K562 (cell line): ENCODE data around the gene MSRB3.

ENCODE experiments used
- CTCF ChIP-seq, 3 experiments: IDR thresholded peaks in 2 of 3; conservative IDR thresholded peaks in 1 of 3; 2 replicates each; pipeline ENCODE4 v1.5.1; 2011 to 2012; ENCODE audit warnings: low read length in 3 of 3, mild to moderate bottlenecking in 3 of 3, control low read depth in 2 of 3, improper control_type of control experiment in 1 of 3, inconsistent platforms in 1 of 3, low read depth in 1 of 3, mixed read lengths in 1 of 3, moderate library complexity in 1 of 3; ENCODE audit not compliant: insufficient read depth in 2 of 3
- FOXA1 ChIP-seq: fragments of 450-650 bp; IDR thresholded peaks from 2 replicates; pipeline ENCODE4 v1.6.1; 2016; ENCODE audit warnings: mild to moderate bottlenecking, borderline replicate concordance
- POLR2A ChIP-seq: fragments of 450-650 bp; conservative IDR thresholded peaks from 2 replicates; pipeline ENCODE4 v1.6.1; 2016
- RAD21 ChIP-seq, 2 experiments: fragments of 250-450 bp in 1 of 2; fragments of 450-650 bp in 1 of 2; sonication (Bioruptor Pico) in 1 of 2; formaldehyde crosslinking in 1 of 2; IDR thresholded peaks in 1 of 2; conservative IDR thresholded peaks in 1 of 2; 2 replicates each; pipeline versions ENCODE4 v1.4.0 to v1.8.0; 2020 to 2022; ENCODE audit warnings: mild to moderate bottlenecking in 2 of 2, moderate library complexity in 1 of 2
- XRCC3 ChIP-seq: fragments of 450-650 bp; IDR thresholded peaks from 2 replicates; pipeline ENCODE4 v1.6.1; 2017; ENCODE audit warnings: mild to moderate bottlenecking, moderate library complexity
- YBX1 ChIP-seq: fragments of 450-650 bp; IDR thresholded peaks from 2 replicates; pipeline ENCODE4 v1.7.1; 2016; ENCODE audit warnings: mild to moderate bottlenecking
- ZFP30 ChIP-seq: fragments of 250-450 bp; sonication (Bioruptor Pico); IDR thresholded peaks from 2 replicates; pipeline ENCODE4 v1.8.0; 2022; ENCODE audit warnings: moderate library complexity, mild to moderate bottlenecking, inconsistent platforms, borderline replicate concordance
- ZNF24 ChIP-seq: fragments of 450-650 bp; IDR thresholded peaks from 2 replicates; pipeline ENCODE4 v1.6.1; 2016
- ZNF263 ChIP-seq: sonication (generic); formaldehyde crosslinking; IDR thresholded peaks from 2 replicates; pipeline ENCODE4 v1.8.0; 2022; ENCODE audit warnings: mild to moderate bottlenecking, missing genetic modification reagents, borderline replicate concordance
- TF ChIP-seq, protein P1 (sequence below): sonication (generic); formaldehyde crosslinking; IDR thresholded peaks from 2 replicates; pipeline ENCODE4 v1.8.1; 2023; ENCODE audit warnings: mild to moderate bottlenecking, missing genetic modification reagents
- TF ChIP-seq, protein P2 (sequence below), 2 experiments: fragments of 450-650 bp; formaldehyde crosslinking in 1 of 2; IDR thresholded peaks; 2 replicates each; pipeline versions ENCODE4 v1.4.0 to v1.6.1; 2014 to 2020; ENCODE audit warnings: mild to moderate bottlenecking in 2 of 2, borderline replicate concordance in 1 of 2, low read depth in 1 of 2

DNA sequence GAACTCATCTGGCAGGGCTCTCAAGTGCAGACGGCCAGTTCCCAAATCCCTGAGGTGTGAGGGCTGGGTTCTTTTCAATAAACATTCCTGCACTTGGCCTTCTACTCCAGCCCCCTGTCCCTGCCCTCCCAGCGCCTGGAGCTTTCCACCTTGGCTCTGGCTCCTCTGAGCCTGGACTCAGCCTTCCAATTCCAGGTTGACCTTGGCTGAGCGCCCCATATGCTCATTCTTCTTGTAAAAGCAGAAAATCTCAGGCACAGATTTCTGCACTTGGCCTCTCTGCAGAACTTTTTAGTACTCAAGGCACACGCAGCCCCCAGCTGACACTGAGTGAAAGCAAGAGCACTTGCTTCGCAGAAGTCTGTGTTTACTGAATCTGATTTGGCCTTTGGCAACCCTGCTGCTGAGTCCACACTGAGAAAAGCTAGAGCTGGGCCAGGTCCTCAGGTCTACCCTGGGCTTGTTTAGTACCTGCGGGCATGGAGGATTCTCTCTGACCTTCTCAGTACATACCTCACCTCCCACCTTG is 222.7 kb downstream of the MSRB3 start:
- no peak for TF ChIP-seq CTCF (IDR thresholded peaks at IDR 0.05 in 2 of 3, conservative IDR thresholded peaks at IDR 0.05 in 1 of 3; ENCODE audit: insufficient read depth in 2 of 3, low read depth in 1 of 3, low read length in 3 of 3)
- TF ChIP-seq XRCC3, result no peak
- no peak for TF ChIP-seq POLR2A
- no peak for TF ChIP-seq YBX1
- TF ChIP-seq RAD21 (CRISPR knock-in tag; conservative IDR thresholded peaks at IDR 0.05 in 1 of 2, IDR thresholded peaks at IDR 0.05 in 1 of 2), result no peak
- TF ChIP-seq ZFP30 (CRISPR knock-in tag), result no peak
- TF ChIP-seq, protein P1, sequence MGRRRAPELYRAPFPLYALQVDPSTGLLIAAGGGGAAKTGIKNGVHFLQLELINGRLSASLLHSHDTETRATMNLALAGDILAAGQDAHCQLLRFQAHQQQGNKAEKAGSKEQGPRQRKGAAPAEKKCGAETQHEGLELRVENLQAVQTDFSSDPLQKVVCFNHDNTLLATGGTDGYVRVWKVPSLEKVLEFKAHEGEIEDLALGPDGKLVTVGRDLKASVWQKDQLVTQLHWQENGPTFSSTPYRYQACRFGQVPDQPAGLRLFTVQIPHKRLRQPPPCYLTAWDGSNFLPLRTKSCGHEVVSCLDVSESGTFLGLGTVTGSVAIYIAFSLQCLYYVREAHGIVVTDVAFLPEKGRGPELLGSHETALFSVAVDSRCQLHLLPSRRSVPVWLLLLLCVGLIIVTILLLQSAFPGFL (CRISPR knock-in tag), result no peak
- TF ChIP-seq, protein P2, sequence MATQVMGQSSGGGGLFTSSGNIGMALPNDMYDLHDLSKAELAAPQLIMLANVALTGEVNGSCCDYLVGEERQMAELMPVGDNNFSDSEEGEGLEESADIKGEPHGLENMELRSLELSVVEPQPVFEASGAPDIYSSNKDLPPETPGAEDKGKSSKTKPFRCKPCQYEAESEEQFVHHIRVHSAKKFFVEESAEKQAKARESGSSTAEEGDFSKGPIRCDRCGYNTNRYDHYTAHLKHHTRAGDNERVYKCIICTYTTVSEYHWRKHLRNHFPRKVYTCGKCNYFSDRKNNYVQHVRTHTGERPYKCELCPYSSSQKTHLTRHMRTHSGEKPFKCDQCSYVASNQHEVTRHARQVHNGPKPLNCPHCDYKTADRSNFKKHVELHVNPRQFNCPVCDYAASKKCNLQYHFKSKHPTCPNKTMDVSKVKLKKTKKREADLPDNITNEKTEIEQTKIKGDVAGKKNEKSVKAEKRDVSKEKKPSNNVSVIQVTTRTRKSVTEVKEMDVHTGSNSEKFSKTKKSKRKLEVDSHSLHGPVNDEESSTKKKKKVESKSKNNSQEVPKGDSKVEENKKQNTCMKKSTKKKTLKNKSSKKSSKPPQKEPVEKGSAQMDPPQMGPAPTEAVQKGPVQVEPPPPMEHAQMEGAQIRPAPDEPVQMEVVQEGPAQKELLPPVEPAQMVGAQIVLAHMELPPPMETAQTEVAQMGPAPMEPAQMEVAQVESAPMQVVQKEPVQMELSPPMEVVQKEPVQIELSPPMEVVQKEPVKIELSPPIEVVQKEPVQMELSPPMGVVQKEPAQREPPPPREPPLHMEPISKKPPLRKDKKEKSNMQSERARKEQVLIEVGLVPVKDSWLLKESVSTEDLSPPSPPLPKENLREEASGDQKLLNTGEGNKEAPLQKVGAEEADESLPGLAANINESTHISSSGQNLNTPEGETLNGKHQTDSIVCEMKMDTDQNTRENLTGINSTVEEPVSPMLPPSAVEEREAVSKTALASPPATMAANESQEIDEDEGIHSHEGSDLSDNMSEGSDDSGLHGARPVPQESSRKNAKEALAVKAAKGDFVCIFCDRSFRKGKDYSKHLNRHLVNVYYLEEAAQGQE (IDR thresholded peaks at IDR 0.05; ENCODE audit: borderline replicate concordance), result no peak
- TF ChIP-seq, protein P2 (CRISPR knock-in tag; IDR thresholded peaks at IDR 0.05; ENCODE audit: low read depth), result no peak
- TF ChIP-seq ZNF24, result no peak
- TF ChIP-seq ZNF263, result no peak
- no peak for TF ChIP-seq FOXA1
